Esophagus squamous epithelium (tissue), 5 donors: ENCODE data around the gene EMX2. TPM values are rescaled to one million over a fixed set of nuclear protein-coding genes. Genes with fewer than 3 reads are reported as not detected.

Experiments
- DNase-seq: peaks from one replicate; lab custom pipeline; 2025; lab: John Stamatoyannopoulos, UW
- H3K27ac ChIP-seq, 4 donors: fragments of 200-600 bp; sonication (generic); one replicate each; pipeline ENCODE4 v1.5.1; 2016 to 2019; ENCODE audit warnings: mild to moderate bottlenecking in 1 of 4
- H3K27me3 ChIP-seq, 4 donors: fragments of 200-600 bp; sonication (generic); 1 replicate in 3 of 4; 2 replicates in 1 of 4; pipeline versions ENCODE4 v1.5.1 to v1.6.0; 2017 to 2021; ENCODE audit warnings: antibody characterized with exemption in 1 of 4
- H3K36me3 ChIP-seq, 3 donors: fragments of 200-600 bp; sonication (generic); one replicate each; pipeline ENCODE4 v1.5.1; 2016 to 2019
- H3K4me1 ChIP-seq, 3 donors: fragments of 200-600 bp; sonication (generic); one replicate each; pipeline ENCODE4 v1.5.1; 2017 to 2019
- H3K4me3 ChIP-seq, 4 donors: fragments of 200-600 bp; sonication (generic); 1 replicate in 3 of 4; 2 replicates in 1 of 4; pipeline ENCODE4 v1.5.1; 2016 to 2019; ENCODE audit warnings: mild to moderate bottlenecking in 2 of 4, moderate library complexity in 1 of 4
- H3K9me3 ChIP-seq, 3 donors: fragments of 200-600 bp; sonication (generic); one replicate each; pipeline ENCODE4 v1.5.1; 2016 to 2019
- POLR2A ChIP-seq, 4 donors: fragments of 450-650 bp; IDR thresholded peaks; one replicate each; pipeline ENCODE4 v1.6.1; 2017; ENCODE audit warnings: antibody characterized with exemption in 4 of 4, mild to moderate bottlenecking in 4 of 4, moderate library complexity in 3 of 4
- WGBS, 2 donors: methylation state at CpG; one replicate each; pipeline ENCODE4 v1.1.5; 2018; 5-methylcytosine and 5-hydroxymethylcytosine counted together
- intact Hi-C: fragments of 100-400 bp; cut with DNase I; formaldehyde crosslinking; loops from one replicate; pipeline ENCODE4 v1.15.0; 2022
- total RNA-seq, 4 donors: library from RNA; depleted of rRNA; stranded (reverse); fragments of >200 nt; gene quantifications; one replicate each; pipeline ENCODE4 v1.1.0, GENCODE V29; 2016
- TF ChIP-seq, protein P1 (sequence below), 6 experiments: fragments of 450-650 bp in 4 of 6; fragments of 200-600 bp in 2 of 6; sonication (generic) in 2 of 6; IDR thresholded peaks; one replicate each; pipeline ENCODE4 v1.5.1; 2016 to 2019; ENCODE audit warnings: antibody characterized with exemption in 6 of 6, mild to moderate bottlenecking in 4 of 6, moderate library complexity in 4 of 6
- donor health status: DM: yes; HTN: yes; CAD: no.

The EMX2 gene
- total RNA-seq, 4 donors from 2014 or later = 0.19 TPM; not detected in 3

DNA sequence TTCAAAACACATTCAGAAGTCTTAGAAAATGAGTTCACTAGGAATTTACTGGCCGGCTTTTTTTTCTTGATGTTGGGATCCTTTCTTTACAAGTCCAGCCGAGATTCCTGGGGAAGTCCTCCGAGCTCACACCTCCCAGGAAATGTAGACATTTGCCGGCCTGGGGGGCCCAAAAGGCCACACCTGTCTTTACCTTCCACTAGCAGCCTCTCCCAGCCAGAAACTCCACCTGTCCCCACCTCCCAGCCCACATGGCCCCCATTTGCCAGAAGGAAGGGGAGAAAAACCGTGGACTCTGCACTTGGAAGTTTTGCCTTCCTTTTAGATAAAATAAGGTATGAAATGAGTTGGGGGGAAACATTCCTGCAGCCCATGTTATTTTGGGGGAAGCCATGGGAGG, 27.6 kb upstream of the EMX2 start:
- 49 to 59% methylated on average over 5 of the region's 5 CpGs for WGBS, 2 donors
- Histone ChIP-seq H3K27ac (no peak overlapping the region), H3K4me3 (no peak overlapping the region), H3K9me3 (no peaks in the 10 kb centered on the region), H3K4me1 (no peaks in the 10 kb centered on the region), H3K36me3 (no peaks in the 10 kb centered on the region), H3K27me3 (peaks cover 0 to 55% (median 0%) of the 10 kb centered on the region in 4 donors)
- intact Hi-C loops = no loop called here
- no peak for TF ChIP-seq POLR2A (IDR thresholded peaks at IDR 0.05)
- TF ChIP-seq, protein P1, sequence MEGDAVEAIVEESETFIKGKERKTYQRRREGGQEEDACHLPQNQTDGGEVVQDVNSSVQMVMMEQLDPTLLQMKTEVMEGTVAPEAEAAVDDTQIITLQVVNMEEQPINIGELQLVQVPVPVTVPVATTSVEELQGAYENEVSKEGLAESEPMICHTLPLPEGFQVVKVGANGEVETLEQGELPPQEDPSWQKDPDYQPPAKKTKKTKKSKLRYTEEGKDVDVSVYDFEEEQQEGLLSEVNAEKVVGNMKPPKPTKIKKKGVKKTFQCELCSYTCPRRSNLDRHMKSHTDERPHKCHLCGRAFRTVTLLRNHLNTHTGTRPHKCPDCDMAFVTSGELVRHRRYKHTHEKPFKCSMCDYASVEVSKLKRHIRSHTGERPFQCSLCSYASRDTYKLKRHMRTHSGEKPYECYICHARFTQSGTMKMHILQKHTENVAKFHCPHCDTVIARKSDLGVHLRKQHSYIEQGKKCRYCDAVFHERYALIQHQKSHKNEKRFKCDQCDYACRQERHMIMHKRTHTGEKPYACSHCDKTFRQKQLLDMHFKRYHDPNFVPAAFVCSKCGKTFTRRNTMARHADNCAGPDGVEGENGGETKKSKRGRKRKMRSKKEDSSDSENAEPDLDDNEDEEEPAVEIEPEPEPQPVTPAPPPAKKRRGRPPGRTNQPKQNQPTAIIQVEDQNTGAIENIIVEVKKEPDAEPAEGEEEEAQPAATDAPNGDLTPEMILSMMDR (IDR thresholded peaks at IDR 0.05) = no peak
- DNase-seq = no peak

DNA sequence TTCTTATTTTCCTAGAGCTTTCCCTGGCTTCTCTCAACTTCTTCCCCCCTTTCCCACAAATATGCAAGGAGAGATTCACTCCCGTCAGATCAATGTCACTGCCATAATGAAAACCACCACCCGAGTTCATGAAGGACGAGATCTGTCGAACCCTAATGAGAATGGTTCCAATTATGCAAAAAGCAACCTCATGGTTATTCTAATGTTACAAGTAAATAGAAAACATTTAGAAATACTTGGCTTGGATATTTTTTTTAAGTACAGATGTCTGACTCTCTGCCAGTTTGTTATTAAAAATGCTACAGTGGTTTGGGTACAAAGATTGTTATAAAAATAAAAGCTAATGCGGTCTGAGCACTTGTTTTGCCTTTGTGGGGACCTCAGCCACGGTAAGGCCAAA, 25.9 kb upstream of the EMX2 start:
- Histone ChIP-seq H3K4me1 (no peaks in the 10 kb centered on the region), H3K27me3 (peaks cover 0 to 63% (median 0%) of the 10 kb centered on the region in 4 donors), H3K9me3 (no peaks in the 10 kb centered on the region), H3K4me3 (no peak overlapping the region), H3K27ac (no peak overlapping the region), H3K36me3 (no peaks in the 10 kb centered on the region)
- DNase-seq = no peak
- intact Hi-C loops = no loop called here
- TF ChIP-seq POLR2A (IDR thresholded peaks at IDR 0.05) = no peak
- TF ChIP-seq, protein P1 (IDR thresholded peaks at IDR 0.05) = no peak
- WGBS, 2 donors = 67 to 77% methylated on average over 6 of the region's 6 CpGs

DNA sequence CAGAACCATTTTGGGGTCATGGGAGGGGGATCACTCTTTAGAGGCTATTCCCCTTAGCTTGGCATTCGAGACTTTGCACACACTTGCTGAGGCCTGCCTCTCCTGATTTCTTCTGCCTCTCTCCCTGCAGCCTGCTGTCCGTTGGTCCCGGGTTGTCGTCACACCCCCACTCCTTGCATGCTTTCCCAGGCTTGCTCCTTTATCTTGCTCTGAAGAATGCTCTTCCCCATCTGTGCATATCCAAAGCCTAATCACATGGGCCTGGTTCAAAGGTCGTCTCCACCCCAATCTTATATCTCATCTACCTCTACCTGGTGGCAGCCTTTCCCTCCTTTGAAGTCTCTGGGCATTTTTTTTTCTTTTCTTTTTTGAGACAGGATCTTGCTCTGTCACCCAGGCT, 24.3 kb upstream of the EMX2 start:
- H3K27me3 ChIP-seq = peaks cover 0 to 71% (median 0%) of the 10 kb centered on the region in 4 donors
- H3K4me1 ChIP-seq = no peaks in the 10 kb centered on the region
- no peaks in the 10 kb centered on the region for H3K36me3 ChIP-seq
- no peak for TF ChIP-seq POLR2A (IDR thresholded peaks at IDR 0.05)
- TF ChIP-seq, protein P1 (IDR thresholded peaks at IDR 0.05) = no peak
- whole genome bisulfite sequencing, 2 donors = 37 to 70% methylated on average over 5 of the region's 5 CpGs
- DNase-seq = no peak
- no peak overlapping the region for H3K4me3 ChIP-seq
- no peak overlapping the region for H3K27ac ChIP-seq
- no peaks in the 10 kb centered on the region for H3K9me3 ChIP-seq
- intact Hi-C loops = no loop called here

DNA sequence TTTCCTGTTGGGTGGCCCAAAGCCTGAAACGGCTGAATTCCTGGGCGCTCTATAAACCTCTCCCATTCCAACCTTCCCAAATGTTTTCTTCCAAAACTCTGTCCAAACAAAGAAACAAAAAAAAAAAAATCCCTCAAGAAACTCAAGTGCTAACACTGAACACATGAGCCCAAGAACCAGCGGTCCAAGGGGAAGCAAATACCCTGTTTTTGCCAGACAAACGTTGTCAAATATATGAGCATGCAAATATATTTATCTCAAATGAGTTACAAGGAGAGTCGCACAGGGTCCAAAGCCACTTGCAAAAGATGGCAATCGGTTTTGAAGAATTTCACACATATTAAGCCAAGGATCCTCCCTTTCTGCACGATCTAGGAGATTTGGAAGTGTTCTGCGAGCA, 23.3 kb upstream of the EMX2 start:
- DNase-seq = no peak
- H3K27me3 ChIP-seq = peaks cover 0 to 71% (median 0%) of the 10 kb centered on the region in 4 donors
- H3K4me1 ChIP-seq = no peaks in the 10 kb centered on the region
- no peak overlapping the region for H3K27ac ChIP-seq
- TF ChIP-seq POLR2A (IDR thresholded peaks at IDR 0.05) = no peak
- TF ChIP-seq, protein P1 (IDR thresholded peaks at IDR 0.05) = no peak
- no peaks in the 10 kb centered on the region for H3K9me3 ChIP-seq
- intact Hi-C loops = no loop called here
- no peak overlapping the region for H3K4me3 ChIP-seq
- 72 to 75% methylated on average over 6 to 8 of the region's 8 CpGs for WGBS, 2 donors
- H3K36me3 ChIP-seq = no peaks in the 10 kb centered on the region

DNA sequence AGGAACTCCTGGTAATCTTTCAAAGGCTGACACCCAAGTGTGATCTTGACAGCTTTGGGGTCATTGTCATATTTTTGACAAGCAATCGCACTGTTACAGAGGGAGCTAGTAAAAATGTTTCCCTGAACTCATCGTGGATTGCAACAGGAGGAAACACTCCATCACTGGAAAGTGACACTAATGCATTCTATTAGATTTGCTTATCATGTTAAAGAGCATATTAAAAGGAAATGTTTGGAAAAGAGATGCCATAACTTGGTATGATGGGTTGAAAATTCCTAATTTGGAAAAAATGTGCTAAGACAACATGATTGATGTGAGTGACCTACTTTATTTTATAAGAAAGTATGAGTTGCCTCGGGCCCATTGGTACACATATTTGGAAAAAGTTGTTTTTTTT, 22.7 kb upstream of the EMX2 start:
- DNase-seq = no peak
- Histone ChIP-seq H3K36me3 (no peaks in the 10 kb centered on the region), H3K27ac (no peak overlapping the region), H3K27me3 (peaks cover 0 to 71% (median 0%) of the 10 kb centered on the region in 4 donors), H3K9me3 (no peaks in the 10 kb centered on the region), H3K4me1 (no peaks in the 10 kb centered on the region), H3K4me3 (no peak overlapping the region)
- TF ChIP-seq, protein P1 (IDR thresholded peaks at IDR 0.05) = no peak
- no peak for TF ChIP-seq POLR2A (IDR thresholded peaks at IDR 0.05)
- WGBS, 2 donors = 34 to 49% methylated on average over 3 of the region's 3 CpGs
- intact Hi-C loops = no loop called here
